HUES64 (cell line): Measurements from ENCODE around the gene JAKMIP1. TPM values are rescaled to one million over a fixed set of nuclear protein-coding genes. Genes with fewer than 3 reads are reported as not detected.

Source experiments
- H3K27ac ChIP-seq: 2 replicates; pipeline ENCODE4 v1.7.0; 2013; ENCODE audit warnings: low read depth, low read length, inconsistent platforms
- H3K27me3 ChIP-seq: 2 replicates; pipeline ENCODE4 v1.6.1; 2013; ENCODE audit warnings: mild to moderate bottlenecking, low read length; ENCODE audit not compliant: insufficient read depth
- H3K36me3 ChIP-seq: 2 replicates; pipeline ENCODE4 v1.6.1; 2013; ENCODE audit warnings: mild to moderate bottlenecking, low read length; ENCODE audit not compliant: insufficient read depth
- H3K4me1 ChIP-seq: 2 replicates; pipeline ENCODE4 v1.6.1; 2013; ENCODE audit warnings: mild to moderate bottlenecking, low read length, moderate library complexity; ENCODE audit not compliant: insufficient read depth
- H3K4me3 ChIP-seq: 2 replicates; pipeline ENCODE4 v1.5.1; 2013; ENCODE audit warnings: mild to moderate bottlenecking, low read length, moderate library complexity
- H3K9ac ChIP-seq: 2 replicates; pipeline ENCODE4 v1.6.1; 2013; ENCODE audit warnings: mild to moderate bottlenecking, low read depth, low read length
- H3K9me3 ChIP-seq: 2 replicates; pipeline ENCODE4 v1.6.1; 2013; ENCODE audit warnings: low read depth, low read length; ENCODE audit not compliant: insufficient read depth
- WGBS: fragments of 150-250, 120-280 bp; methylation state at CpG from one replicate; pipeline ENCODE4 v1.1.7; 2013; ENCODE audit warnings: missing lambda C conversion rate; 5-methylcytosine and 5-hydroxymethylcytosine counted together
- polyA plus RNA-seq, 2 experiments: library from polyadenylated mRNA; stranded (reverse); fragments of 50-300 nt; gene quantifications; one replicate each; pipeline ENCODE4 v1.2.3, GENCODE V29; 2013

Gene JAKMIP1
- polyA plus RNA-seq (2013, experiment 1 of 2) = 1.7 TPM
- polyA plus RNA-seq (2013, experiment 2 of 2) = 3.0 TPM

- Histone ChIP-seq H3K27ac (no peak within 1 kb of the TSS), H3K36me3 (no peaks in the 10 kb centered on the region), H3K4me3 (peak within 1 kb of the TSS; percentile 69), H3K4me1 (peaks cover 7% of the 10 kb centered on the region), H3K27me3 (peaks cover 42% of the 10 kb centered on the region), H3K9me3 (no peaks in the 10 kb centered on the region), H3K9ac (peak within 1 kb of the TSS; percentile 63; the same call in 1 of the 2 replicates)
- WGBS = under 1% methylated on average over 107 of the region's 107 CpGs
Observed at GRCh38 chr4:6200011-6200921, at the start of gene JAKMIP1. JAKMIP1 (minus strand) TSS chr4:6200549; CDS start chr4:6112850, 87,699 bp downstream.

GRCh38 chr4:6248394-6248793 is 48.0 kb upstream of the JAKMIP1 start:
- Histone ChIP-seq H3K4me3 (no peak overlapping the region), H3K27ac (no peak overlapping the region), H3K4me1 (0 out of 2 replicates have a peak, but pooled peaks cover 2% of the 10 kb centered on the region), H3K27me3 (peaks cover 11% of the 10 kb centered on the region), H3K36me3 (no peaks in the 10 kb centered on the region), H3K9ac (no peak overlapping the region), H3K9me3 (peaks cover 12% of the 10 kb centered on the region)
- WGBS = 79% methylated on average over 10 of the region's 10 CpGs

- H3K9ac ChIP-seq = no peak overlapping the region
- H3K9me3 ChIP-seq = peaks cover 12% of the 10 kb centered on the region
- 0 out of 2 replicates have a peak, but pooled peaks cover 2% of the 10 kb centered on the region for H3K4me1 ChIP-seq
- H3K4me3 ChIP-seq = peak overlapping the region; percentile 48; the same call in 1 of the 2 replicates
- H3K36me3 ChIP-seq = no peaks in the 10 kb centered on the region
- H3K27ac ChIP-seq = no peak overlapping the region
- WGBS = 73% methylated on average over 9 of the region's 9 CpGs
- H3K27me3 ChIP-seq = peaks cover 11% of the 10 kb centered on the region
Observed at GRCh38 chr4:6246170-6246634, 45.9 kb upstream of the JAKMIP1 start.

DNA sequence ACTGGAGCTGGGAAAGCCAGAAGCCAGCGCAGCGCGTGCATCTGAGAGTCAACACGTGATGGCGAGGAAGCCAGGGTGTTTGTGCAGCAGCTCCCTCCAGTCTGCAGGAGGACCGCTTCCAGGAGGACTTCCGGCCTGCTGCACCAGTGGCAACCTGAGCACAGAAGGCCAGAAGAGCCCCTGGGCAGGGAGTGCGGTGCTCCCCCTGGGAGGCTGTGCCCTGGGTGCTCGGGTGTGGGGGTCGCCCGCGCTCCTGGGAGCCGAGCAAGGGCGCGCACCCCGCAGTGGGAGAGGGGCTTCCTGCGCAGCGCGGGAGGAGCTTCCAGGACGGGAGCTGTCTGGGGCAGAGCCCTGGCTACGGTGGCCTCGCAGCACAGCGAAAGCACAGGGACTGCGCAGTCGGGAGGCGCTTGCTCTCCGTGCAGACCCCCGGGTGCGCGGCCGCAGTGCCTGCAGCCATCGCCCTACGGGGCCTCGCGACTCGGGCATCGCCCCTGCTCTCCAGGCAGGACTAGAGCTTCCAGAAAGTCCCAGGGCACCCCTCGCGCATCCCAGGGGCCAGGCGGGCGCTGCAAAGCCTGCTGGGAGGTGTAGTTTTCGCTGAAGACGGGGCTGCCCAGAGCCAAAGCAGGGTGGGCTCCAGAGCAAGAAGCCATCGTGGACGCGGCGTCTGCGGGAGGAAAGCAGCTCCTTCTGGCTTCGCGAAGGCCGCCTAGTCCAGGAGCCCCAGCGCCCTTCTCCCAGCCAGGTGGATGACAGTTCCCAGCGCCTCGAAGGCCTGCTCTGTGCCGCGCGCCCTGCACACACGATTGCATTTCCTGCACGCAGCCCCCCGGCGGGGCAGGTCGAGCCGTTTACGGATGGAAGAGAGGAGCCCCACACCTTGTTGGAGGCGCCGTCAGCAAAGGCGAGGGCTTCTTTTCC is 45.2 kb upstream of the JAKMIP1 start:
- Histone ChIP-seq H3K9ac (no peak overlapping the region), H3K9me3 (peaks cover 12% of the 10 kb centered on the region), H3K36me3 (no peaks in the 10 kb centered on the region), H3K4me1 (0 out of 2 replicates have a peak, but pooled peaks cover under 1% of the 10 kb centered on the region), H3K4me3 (peak overlapping the region; percentile 48), H3K27ac (no peak overlapping the region), H3K27me3 (peaks cover 11% of the 10 kb centered on the region)
- WGBS = 66% methylated on average over 67 of the region's 67 CpGs

DNA sequence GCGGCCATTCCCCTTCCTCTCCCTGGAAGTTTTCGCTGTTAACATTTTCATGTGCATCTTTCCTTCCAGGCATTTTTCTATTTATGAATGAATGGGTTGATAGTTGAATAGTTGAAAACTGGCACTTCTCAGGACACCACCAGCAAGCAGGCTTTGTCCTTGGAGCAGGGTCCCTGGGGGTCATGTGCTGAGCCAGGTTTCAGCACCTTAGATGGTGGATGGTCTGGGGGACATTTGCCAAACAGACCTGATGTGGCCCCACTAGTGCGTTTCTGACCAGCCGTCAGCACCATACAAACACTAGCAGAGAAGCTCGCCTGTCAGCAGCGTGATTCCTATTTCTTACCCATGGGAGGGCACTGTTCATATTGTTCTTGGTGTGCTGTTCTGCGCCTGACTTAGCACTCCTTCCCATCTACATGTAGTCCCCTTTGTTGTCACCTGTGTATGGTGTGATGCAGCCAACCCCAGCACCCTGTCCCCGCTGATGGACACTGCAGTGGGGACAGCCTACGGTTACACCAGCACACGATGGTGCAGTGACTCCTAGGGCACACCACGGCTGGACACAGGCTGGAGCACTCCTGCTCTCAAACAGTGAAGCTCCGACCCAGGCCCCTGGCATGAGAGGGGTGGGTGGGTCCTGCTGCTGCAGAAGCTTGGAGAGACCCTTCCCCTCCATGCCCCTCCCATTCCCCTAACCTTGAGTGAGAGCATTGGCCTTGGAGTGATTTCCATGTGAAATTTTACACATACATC is 42.1 kb upstream of the JAKMIP1 start:
- H3K36me3 ChIP-seq = no peaks in the 10 kb centered on the region
- peaks cover 12% of the 10 kb centered on the region for H3K9me3 ChIP-seq
- peaks cover 11% of the 10 kb centered on the region for H3K27me3 ChIP-seq
- no peak overlapping the region for H3K9ac ChIP-seq
- no peak overlapping the region for H3K4me3 ChIP-seq
- H3K27ac ChIP-seq = no peak overlapping the region
- H3K4me1 ChIP-seq = no peaks in the 10 kb centered on the region
- 91% methylated on average over 11 of the region's 12 CpGs for WGBS

GRCh38 chr4:6241062-6241845 is 40.9 kb upstream of the JAKMIP1 start:
- H3K36me3 ChIP-seq = no peaks in the 10 kb centered on the region
- 89% methylated on average over 16 of the region's 16 CpGs for WGBS
- peaks cover 11% of the 10 kb centered on the region for H3K27me3 ChIP-seq
- no peaks in the 10 kb centered on the region for H3K4me1 ChIP-seq
- no peak overlapping the region for H3K4me3 ChIP-seq
- H3K27ac ChIP-seq = no peak overlapping the region
- no peak overlapping the region for H3K9ac ChIP-seq
- H3K9me3 ChIP-seq = peaks cover 12% of the 10 kb centered on the region

DNA sequence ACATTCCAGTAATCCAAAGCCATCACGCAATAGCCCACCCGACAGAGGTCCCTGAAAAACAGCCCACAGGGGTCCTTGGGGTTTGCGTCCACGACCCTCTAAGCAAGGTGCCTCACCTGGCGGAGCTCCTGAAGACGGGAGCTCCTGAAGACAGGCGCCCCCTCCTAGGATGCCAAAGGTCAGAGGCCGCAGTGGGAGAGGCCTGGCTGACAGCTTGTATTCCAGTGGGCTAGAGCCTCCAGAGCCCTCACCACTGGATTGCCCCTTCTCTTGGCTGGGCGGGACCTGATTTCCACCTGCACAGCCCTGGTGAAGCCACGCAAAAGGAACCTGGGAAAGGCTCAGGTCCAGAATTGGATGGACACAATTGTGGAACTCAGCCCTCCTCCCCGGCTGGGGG is 39.6 kb upstream of the JAKMIP1 start:
- H3K4me1 ChIP-seq = no peaks in the 10 kb centered on the region
- H3K4me3 ChIP-seq = no peak overlapping the region
- H3K27ac ChIP-seq = no peak overlapping the region
- no peaks in the 10 kb centered on the region for H3K36me3 ChIP-seq
- no peak overlapping the region for H3K9ac ChIP-seq
- H3K9me3 ChIP-seq = peaks cover 12% of the 10 kb centered on the region
- peaks cover 8% of the 10 kb centered on the region for H3K27me3 ChIP-seq
- WGBS = 89% methylated on average over 11 of the region's 11 CpGs

DNA sequence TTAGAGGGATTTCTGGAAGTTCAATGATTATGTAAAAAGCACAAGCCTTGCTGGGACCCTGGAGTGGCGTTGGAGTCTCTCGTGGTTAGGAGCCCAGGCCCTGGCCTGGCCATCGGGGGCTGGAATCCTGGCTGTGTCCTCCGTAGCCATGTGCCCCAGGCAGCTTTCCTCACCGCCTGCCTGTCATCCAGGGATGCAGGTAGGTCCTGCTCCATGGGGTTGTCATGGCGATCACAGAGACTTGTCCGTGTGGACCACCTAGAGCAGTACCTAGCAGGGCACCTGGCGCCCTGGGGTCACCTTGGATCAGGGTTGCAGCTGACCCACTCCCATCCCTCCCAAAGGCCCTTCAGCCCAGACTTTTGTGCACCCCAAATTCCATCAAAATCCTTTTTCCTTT is 39.1 kb upstream of the JAKMIP1 start:
- Histone ChIP-seq H3K27ac (no peak overlapping the region), H3K27me3 (peaks cover 3% of the 10 kb centered on the region), H3K36me3 (no peaks in the 10 kb centered on the region), H3K4me3 (no peak overlapping the region), H3K9me3 (peaks cover 8% of the 10 kb centered on the region), H3K4me1 (no peaks in the 10 kb centered on the region), H3K9ac (no peak overlapping the region)
- 91% methylated on average over 8 of the region's 8 CpGs for WGBS

DNA sequence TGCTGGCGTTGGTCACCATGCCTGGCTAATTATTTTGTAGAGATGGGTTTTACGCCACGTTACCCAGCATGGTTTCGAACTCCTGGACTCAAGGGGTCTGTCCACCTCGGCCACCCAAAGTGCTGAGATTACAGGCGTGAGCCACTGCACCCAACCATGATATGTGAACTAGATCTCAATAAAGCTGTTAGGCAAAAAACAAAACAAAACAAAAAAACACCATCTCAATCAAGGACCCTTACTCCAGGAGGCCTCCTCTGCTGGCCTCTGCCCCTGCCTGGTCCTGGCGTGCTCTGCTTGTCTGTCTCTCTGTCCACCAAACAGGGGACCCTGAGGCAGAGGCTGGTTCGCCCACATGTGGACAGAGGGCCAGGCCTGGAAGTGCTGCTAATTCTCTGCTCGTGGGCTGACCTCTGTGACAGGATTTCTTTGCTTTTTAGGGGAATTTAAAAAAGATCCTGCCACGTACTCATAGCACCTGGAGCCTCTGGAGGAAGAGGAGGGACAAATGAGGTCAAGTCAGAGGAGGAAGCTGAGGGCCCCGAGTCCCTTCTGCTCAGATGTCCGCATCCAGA is 36.6 kb upstream of the JAKMIP1 start:
- no peaks in the 10 kb centered on the region for H3K9me3 ChIP-seq
- no peak overlapping the region for H3K27ac ChIP-seq
- H3K36me3 ChIP-seq = no peaks in the 10 kb centered on the region
- no peaks in the 10 kb centered on the region for H3K4me1 ChIP-seq
- no peak overlapping the region; the same call in 1 of the 2 replicates for H3K9ac ChIP-seq
- no peaks in the 10 kb centered on the region for H3K27me3 ChIP-seq
- WGBS = 92% methylated on average over 12 of the region's 12 CpGs
- H3K4me3 ChIP-seq = no peak overlapping the region
